T-helper 2 cell (primary cell): ENCODE measurements around the gene GSTT2B.
"Not testable (repeated sequence)": the region's sequence is repeated elsewhere in the genome, so short reads cannot be mapped to it uniquely, and the experiment has no call there.

ENCODE experiments used
- DNase-seq, 5 experiments: peaks; one replicate each; pipeline versions ENCODE4 v3.0.0 to v3.0.0-alpha.2; 2012 to 2022

GSTT2B gene

GRCh38 chr22:23939017-23939357 lies 22.0 kb downstream of the GSTT2B start:
- DNase-seq: no peak

- DNase-seq: no peak
These were observed 22.5 kb downstream of the GSTT2B start for GRCh38 chr22:23938328-23939016.

GRCh38 chr22:23926561-23926960 lies 34.4 kb downstream of the GSTT2B start:
- DNase-seq: no peak

- no peak for DNase-seq
These were observed 35.9 kb downstream of the GSTT2B start for GRCh38 chr22:23925020-23925606.

- DNase-seq: no peak
These were observed 38.1 kb downstream of the GSTT2B start for GRCh38 chr22:23922921-23923320.

- not testable (repeated sequence) for DNase-seq
These were observed 39.3 kb downstream of the GSTT2B start for GRCh38 chr22:23921586-23922201.

- DNase-seq: not testable (repeated sequence)
These were observed 40.8 kb downstream of the GSTT2B start for GRCh38 chr22:23920267-23920611.

GRCh38 chr22:23915290-23915689 lies 45.7 kb downstream of the GSTT2B start:
- no peak for DNase-seq

GRCh38 chr22:23913661-23914353 lies 47.2 kb downstream of the GSTT2B start:
- DNase-seq: peak; percentile 96 to 100 (median 98)

GRCh38 chr22:23913306-23913660 lies 47.7 kb downstream of the GSTT2B start:
- peak in 1 of 5 experiments; percentile 59 for DNase-seq

GRCh38 chr22:23912293-23912903 lies 48.6 kb downstream of the GSTT2B start:
- DNase-seq: no peak

- no peak for DNase-seq
These were observed 49.5 kb downstream of the GSTT2B start for GRCh38 chr22:23911318-23911980.

GRCh38 chr22:23910496-23911190 lies 50.4 kb downstream of the GSTT2B start:
- no peak for DNase-seq

- DNase-seq: no peak
These were observed 51.6 kb downstream of the GSTT2B start for GRCh38 chr22:23909296-23909898.

GRCh38 chr22:23908587-23909205 lies 52.3 kb downstream of the GSTT2B start:
- DNase-seq: no peak

- not testable (repeated sequence) for DNase-seq
These were observed 53.6 kb downstream of the GSTT2B start for GRCh38 chr22:23907423-23907822.
